Activated T-cell treated with anti-CD3 and anti-CD28 coated beads, Interleukin-2, amount 50 U/mL, for 72 hours (primary cell): Measurements from ENCODE around the gene RASGRF1. TPM values are rescaled to one million over a fixed set of nuclear protein-coding genes. Genes with fewer than 3 reads are reported as not detected.
"Not testable (repeated sequence)": the region's sequence is repeated elsewhere in the genome, so short reads cannot be mapped to it uniquely, and the experiment has no call there.

ENCODE experiments used
- ATAC-seq, 2 donors: fragments of 150-1000 bp; cut with Tn5 transposase; replicated peaks in 1 of 2; 2 replicates each; pipeline ENCODE4 v1.10.0; 2021; ENCODE audit warnings: moderate library complexity in 2 of 2, mild to moderate bottlenecking in 1 of 2
- DNase-seq, 2 donors: peaks; one replicate each; pipeline ENCODE4 v3.0.0; 2021 to 2022; ENCODE audit warnings: mixed read lengths in 1 of 2
- H3K27ac Mint-ChIP-seq: one replicate; pipeline ENCODE4 v1.8.0; 2022; ENCODE audit warnings: mild to moderate bottlenecking, moderate library complexity, mixed read lengths
- H3K27me3 Mint-ChIP-seq: one replicate; pipeline ENCODE4 v1.8.0; 2022; ENCODE audit warnings: low read depth, mixed read lengths
- H3K36me3 Mint-ChIP-seq, 2 donors: one replicate each; pipeline ENCODE4 v1.8.0; 2022; ENCODE audit warnings: mixed read lengths in 2 of 2, mild to moderate bottlenecking in 1 of 2; ENCODE audit not compliant: insufficient read depth in 2 of 2
- H3K4me1 Mint-ChIP-seq: one replicate; pipeline ENCODE4 v1.8.0; 2022; ENCODE audit warnings: low read depth, mixed read lengths
- H3K4me3 Mint-ChIP-seq, 2 donors: one replicate each; pipeline ENCODE4 v1.8.0; 2022; ENCODE audit warnings: mild to moderate bottlenecking in 2 of 2, mixed read lengths in 2 of 2, moderate library complexity in 2 of 2
- H3K9me3 Mint-ChIP-seq, 2 donors: one replicate each; pipeline ENCODE4 v1.8.0; 2022; ENCODE audit warnings: mixed read lengths in 2 of 2
- total RNA-seq, 2 donors: library from RNA; stranded (reverse); gene quantifications; one replicate each; pipeline ENCODE4 v1.2.3, GENCODE V29; 2022

The RASGRF1 gene
- total RNA-seq, 2 donors from 2014 or later, result not detected

- ATAC-seq, result no peak
- no peaks in the 10 kb centered on the region for H3K9me3 Mint-ChIP-seq
- H3K27ac Mint-ChIP-seq, result no peak overlapping the region
- H3K4me1 Mint-ChIP-seq, result no peaks in the 10 kb centered on the region
- H3K4me3 Mint-ChIP-seq, result no peak overlapping the region
- no peaks in the 10 kb centered on the region for H3K36me3 Mint-ChIP-seq
- DNase-seq, result no peak
- H3K27me3 Mint-ChIP-seq, result peaks cover 12% of the 10 kb centered on the region
Observed at GRCh38 chr15:79116771-79117170, 26.2 kb upstream of the RASGRF1 start.

GRCh38 chr15:79115986-79116665 lies 25.5 kb upstream of the RASGRF1 start:
- H3K27ac Mint-ChIP-seq, result no peak overlapping the region
- no peaks in the 10 kb centered on the region for H3K9me3 Mint-ChIP-seq
- DNase-seq, result no peak
- no peak for ATAC-seq
- H3K4me3 Mint-ChIP-seq, result no peak overlapping the region
- H3K4me1 Mint-ChIP-seq, result no peaks in the 10 kb centered on the region
- no peaks in the 10 kb centered on the region for H3K36me3 Mint-ChIP-seq
- peaks cover 12% of the 10 kb centered on the region for H3K27me3 Mint-ChIP-seq

- Mint-ChIP-seq H3K27me3 (peaks cover 27% of the 10 kb centered on the region), H3K36me3 (no peaks in the 10 kb centered on the region), H3K9me3 (no peaks in the 10 kb centered on the region), H3K4me1 (no peaks in the 10 kb centered on the region), H3K4me3 (no peak overlapping the region), H3K27ac (no peak overlapping the region)
- no peak for DNase-seq
- no peak for ATAC-seq
Observed at GRCh38 chr15:79113831-79114230, 23.3 kb upstream of the RASGRF1 start.

GRCh38 chr15:79111404-79111803 lies 20.8 kb upstream of the RASGRF1 start:
- H3K27me3 Mint-ChIP-seq, result peaks cover 37% of the 10 kb centered on the region
- ATAC-seq, H3K9me3 Mint-ChIP-seq, H3K27ac Mint-ChIP-seq, DNase-seq, H3K36me3 Mint-ChIP-seq, H3K4me1 Mint-ChIP-seq, H3K4me3 Mint-ChIP-seq: not testable (repeated sequence)

- Mint-ChIP-seq H3K4me3 (no peak overlapping the region), H3K36me3 (no peaks in the 10 kb centered on the region), H3K9me3 (no peaks in the 10 kb centered on the region), H3K4me1 (peaks cover 7% of the 10 kb centered on the region), H3K27ac (no peak overlapping the region), H3K27me3 (peaks cover 61% of the 10 kb centered on the region)
- DNase-seq (no peak), ATAC-seq (no peak)
Observed at GRCh38 chr15:79105141-79105540, 14.6 kb upstream of the RASGRF1 start.

GRCh38 chr15:79102595-79102994 lies 12.0 kb upstream of the RASGRF1 start:
- H3K27me3 Mint-ChIP-seq, result peaks cover 48% of the 10 kb centered on the region
- ATAC-seq, result no peak

GRCh38 chr15:79101866-79102581 lies 11.4 kb upstream of the RASGRF1 start:
- ATAC-seq, result no peak
- Mint-ChIP-seq H3K36me3 (no peaks in the 10 kb centered on the region), H3K27ac (no peak overlapping the region), H3K9me3 (no peaks in the 10 kb centered on the region), H3K4me3 (no peak overlapping the region), H3K27me3 (peaks cover 48% of the 10 kb centered on the region), H3K4me1 (peaks cover 4% of the 10 kb centered on the region)
- DNase-seq, result no peak

More at GRCh38 chr15:79102595-79102994, 12.0 kb upstream of the RASGRF1 start:
- no peak overlapping the region for H3K4me3 Mint-ChIP-seq
- H3K9me3 Mint-ChIP-seq, result no peaks in the 10 kb centered on the region
- H3K27ac Mint-ChIP-seq, result no peak overlapping the region
- peaks cover 7% of the 10 kb centered on the region for H3K4me1 Mint-ChIP-seq
- no peaks in the 10 kb centered on the region for H3K36me3 Mint-ChIP-seq
- no peak for DNase-seq

GRCh38 chr15:79099692-79100091 lies 9.1 kb upstream of the RASGRF1 start:
- no peak overlapping the region for H3K27ac Mint-ChIP-seq
- no peak overlapping the region for H3K4me3 Mint-ChIP-seq
- DNase-seq, result no peak
- no peaks in the 10 kb centered on the region for H3K36me3 Mint-ChIP-seq
- no peak for ATAC-seq
- peaks cover 40% of the 10 kb centered on the region for H3K27me3 Mint-ChIP-seq
- H3K4me1 Mint-ChIP-seq, result no peaks in the 10 kb centered on the region
- no peaks in the 10 kb centered on the region for H3K9me3 Mint-ChIP-seq

GRCh38 chr15:79094611-79095021 lies 4.0 kb upstream of the RASGRF1 start:
- Mint-ChIP-seq H3K27me3 (peaks cover 47% of the 10 kb centered on the region), H3K4me1 (peaks cover 8% of the 10 kb centered on the region), H3K36me3 (peaks cover 0 to 2% of the 10 kb centered on the region in 2 donors), H3K27ac (no peak overlapping the region), H3K9me3 (no peaks in the 10 kb centered on the region), H3K4me3 (no peak overlapping the region)
- DNase-seq, result no peak
- no peak for ATAC-seq

- H3K27me3 Mint-ChIP-seq, result peaks cover 55% of the 10 kb centered on the region
- no peak for ATAC-seq
- H3K9me3 Mint-ChIP-seq, result no peaks in the 10 kb centered on the region
- peaks cover 0 to 2% of the 10 kb centered on the region in 2 donors for H3K36me3 Mint-ChIP-seq
- DNase-seq, result no peak
- no peak overlapping the region for H3K27ac Mint-ChIP-seq
- peaks cover 8% of the 10 kb centered on the region for H3K4me1 Mint-ChIP-seq
- H3K4me3 Mint-ChIP-seq, result no peak overlapping the region
Observed at GRCh38 chr15:79093352-79093935, 2.9 kb upstream of the RASGRF1 start.

GRCh38 chr15:79092382-79092781 lies 1.8 kb upstream of the RASGRF1 start:
- DNase-seq, result no peak
- Mint-ChIP-seq H3K9me3 (no peaks in the 10 kb centered on the region), H3K4me3 (peak overlapping the region in 1 of 2 donors; percentile 19), H3K4me1 (peaks cover 8% of the 10 kb centered on the region), H3K27ac (no peak overlapping the region), H3K27me3 (peaks cover 62% of the 10 kb centered on the region), H3K36me3 (peaks cover 0 to 2% of the 10 kb centered on the region in 2 donors)
- no peak for ATAC-seq

GRCh38 chr15:79091204-79091867 lies 756 bp upstream of the RASGRF1 start:
- Mint-ChIP-seq H3K4me3 (peak overlapping the region; percentile 25 to 63), H3K9me3 (no peaks in the 10 kb centered on the region), H3K27me3 (peaks cover 60% of the 10 kb centered on the region), H3K36me3 (peaks cover 0 to 2% of the 10 kb centered on the region in 2 donors), H3K27ac (no peak overlapping the region), H3K4me1 (peaks cover 8% of the 10 kb centered on the region)
- DNase-seq (peak; percentile 6 to 11), ATAC-seq (peak in 1 of 2 donors; percentile 44)
